GF-D8 (cell line): ENCODE measurements around the gene QRFPR.
"Not testable (repeated sequence)": the region's sequence is repeated elsewhere in the genome, so short reads cannot be mapped to it uniquely, and the experiment has no call there.

ENCODE experiments used
- DNase-seq: peaks from one replicate; lab custom pipeline; 2025; lab: John Stamatoyannopoulos, UW

QRFPR gene

DNA sequence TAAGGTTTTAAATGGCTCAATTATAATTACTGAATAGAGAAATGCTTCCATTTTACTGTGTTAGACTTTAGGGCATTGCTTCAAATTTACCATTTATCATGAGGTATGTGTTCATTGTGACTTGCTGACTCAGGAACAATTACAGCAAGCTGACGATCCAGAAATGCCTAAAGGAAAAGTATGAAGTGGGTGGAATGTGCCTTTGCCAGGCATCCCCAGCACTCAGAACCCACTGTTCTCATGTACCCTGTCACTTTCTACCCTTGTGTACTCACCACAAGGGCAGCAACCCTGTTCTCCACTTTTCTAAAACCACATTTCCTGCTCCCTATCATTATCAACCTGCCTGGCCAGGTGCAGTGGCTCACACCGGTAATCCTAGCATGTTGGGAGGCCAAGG lies 41.5 kb downstream of the QRFPR start:
- DNase-seq: no peak

- no peak for DNase-seq
Observed at GRCh38 chr4:121338518-121338917, 42.3 kb downstream of the QRFPR start.

DNA sequence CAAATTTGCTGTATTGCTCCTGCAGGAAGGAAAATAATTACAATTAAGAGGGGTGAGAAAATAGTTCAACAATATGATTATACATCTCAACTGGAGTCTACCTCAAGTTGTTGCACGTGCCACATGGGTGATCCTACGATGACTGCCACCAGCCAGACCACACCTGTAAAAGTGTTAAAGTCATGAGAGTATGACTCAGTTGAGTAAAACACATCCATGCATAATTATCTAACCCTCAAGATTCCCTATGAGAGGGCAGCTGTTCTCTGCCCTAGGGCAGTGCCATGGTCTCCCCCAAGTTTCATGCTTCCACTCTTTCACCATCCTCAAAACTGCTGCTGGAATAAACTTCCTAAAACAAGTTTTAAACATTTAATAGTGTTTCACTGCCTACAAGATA lies 44.1 kb downstream of the QRFPR start:
- no peak for DNase-seq

DNA sequence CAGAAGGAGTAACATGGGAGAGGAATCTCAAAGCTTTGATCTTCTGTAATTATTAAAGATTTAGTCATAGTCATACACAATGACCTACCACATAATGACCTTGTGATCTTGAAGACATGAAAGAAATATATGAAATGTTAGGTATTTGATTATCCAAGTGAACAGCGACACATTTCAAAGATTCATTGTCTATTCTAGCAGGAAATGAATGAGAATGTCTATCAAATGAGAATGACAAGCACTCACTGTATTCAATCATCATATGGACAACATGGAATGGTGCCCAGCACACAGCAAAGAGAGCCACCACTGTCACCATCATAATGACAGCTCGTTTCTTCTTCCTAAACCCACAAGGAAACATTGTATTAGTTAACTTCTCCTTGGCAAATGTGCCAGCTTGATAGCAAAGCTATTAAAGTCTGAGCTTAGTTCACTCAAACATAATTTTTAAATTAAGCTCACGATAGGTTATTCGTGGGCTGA lies 50.6 kb downstream of the QRFPR start:
- DNase-seq: no peak

GRCh38 chr4:121326597-121326996 lies 54.2 kb downstream of the QRFPR start:
- DNase-seq: no peak

DNA sequence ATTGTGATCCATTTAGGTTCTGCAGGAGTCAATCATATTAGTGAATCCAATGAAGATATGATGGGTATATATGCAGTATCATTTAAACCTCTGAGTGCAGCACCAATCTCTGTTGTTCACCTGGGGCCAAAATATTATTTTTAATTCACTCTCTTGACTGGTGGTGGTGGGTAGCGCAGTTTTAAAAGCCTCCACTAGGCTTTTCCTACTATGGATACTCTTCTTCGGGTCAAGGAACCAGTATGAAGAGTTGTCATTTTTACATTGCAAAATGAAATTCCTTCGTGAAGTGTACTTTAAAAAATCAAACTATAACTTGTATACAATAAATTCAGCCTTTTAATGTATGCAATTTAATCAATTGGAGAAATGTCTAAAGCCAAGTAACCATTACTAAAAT lies 56.5 kb downstream of the QRFPR start:
- no peak for DNase-seq

GRCh38 chr4:121321466-121321865 lies 59.4 kb downstream of the QRFPR start:
- DNase-seq: no peak

DNA sequence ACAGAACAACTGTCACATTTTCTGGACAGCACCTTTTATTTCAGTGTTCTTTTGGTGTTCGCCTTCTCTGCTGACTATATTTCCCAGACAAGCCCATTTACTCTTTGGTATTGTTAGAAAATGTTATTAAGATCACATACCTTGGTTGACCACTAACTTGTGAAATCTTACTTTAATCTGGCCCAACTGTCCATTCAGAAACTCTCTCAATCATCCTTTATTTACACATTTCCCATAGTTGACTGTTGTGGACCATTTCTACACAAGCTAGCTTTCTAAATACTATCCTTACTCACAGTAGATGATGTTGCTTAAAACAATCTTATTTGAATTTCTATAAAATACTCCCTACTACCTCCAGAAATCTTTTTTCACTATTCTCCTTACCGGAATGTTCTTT lies 64.7 kb downstream of the QRFPR start:
- DNase-seq: no peak

DNA sequence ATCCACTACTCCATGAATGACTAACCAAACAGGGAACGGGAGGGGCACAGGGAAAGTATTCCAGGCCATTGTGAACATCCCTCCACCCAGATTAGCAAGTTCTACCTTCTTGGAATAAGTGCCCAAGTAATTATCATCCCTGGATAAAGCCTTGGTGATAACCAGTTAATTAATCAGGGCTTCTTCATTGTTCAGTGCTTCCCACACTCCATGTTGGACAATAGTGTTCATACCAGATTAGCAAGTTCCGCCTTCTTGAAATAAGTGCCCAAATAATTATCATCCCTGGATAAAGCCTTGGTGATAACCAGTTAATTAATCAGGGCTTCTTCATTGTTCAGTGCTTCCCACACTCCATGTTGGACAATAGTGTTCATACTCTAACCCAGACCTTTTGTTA lies 67.4 kb downstream of the QRFPR start:
- DNase-seq: not testable (repeated sequence)

DNA sequence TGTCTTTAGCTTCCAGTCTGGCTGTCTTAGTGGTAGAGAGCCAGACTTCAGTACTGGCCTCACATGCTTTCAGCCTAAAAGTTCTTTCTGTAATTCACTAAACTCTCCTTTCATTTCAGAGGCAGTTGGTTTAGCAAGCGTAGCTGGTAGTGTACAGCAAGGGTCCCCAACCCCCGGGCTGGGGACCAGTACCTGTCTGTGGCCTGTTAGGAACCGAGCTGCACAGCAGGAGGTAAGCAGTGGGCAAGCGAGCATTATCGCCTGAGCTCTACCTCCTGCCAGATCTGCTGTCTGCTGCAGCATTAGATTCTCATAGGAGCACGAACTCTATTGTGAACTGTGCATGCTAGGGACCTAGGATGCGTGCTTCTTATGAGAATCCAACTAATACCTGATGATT lies 72.0 kb downstream of the QRFPR start:
- no peak for DNase-seq

DNA sequence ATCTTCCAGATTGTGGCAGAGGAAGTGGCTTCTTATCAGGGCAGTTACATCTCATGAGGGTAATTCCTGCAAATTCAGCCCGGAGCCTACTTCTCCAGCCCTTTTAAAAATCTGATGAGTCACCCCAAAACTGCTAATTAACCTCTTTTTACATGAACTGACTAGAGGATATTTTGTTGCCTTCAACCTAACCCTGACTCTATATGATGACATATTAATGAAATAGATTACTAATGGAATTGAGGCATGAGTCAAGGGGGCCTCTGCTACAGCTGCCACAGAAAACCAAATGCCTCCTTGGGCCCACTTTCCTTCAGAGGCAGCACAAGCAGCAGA lies 72.5 kb downstream of the QRFPR start:
- DNase-seq: no peak

- DNase-seq: no peak
Observed at GRCh38 chr4:121307445-121308327, 73.1 kb downstream of the QRFPR start.

DNA sequence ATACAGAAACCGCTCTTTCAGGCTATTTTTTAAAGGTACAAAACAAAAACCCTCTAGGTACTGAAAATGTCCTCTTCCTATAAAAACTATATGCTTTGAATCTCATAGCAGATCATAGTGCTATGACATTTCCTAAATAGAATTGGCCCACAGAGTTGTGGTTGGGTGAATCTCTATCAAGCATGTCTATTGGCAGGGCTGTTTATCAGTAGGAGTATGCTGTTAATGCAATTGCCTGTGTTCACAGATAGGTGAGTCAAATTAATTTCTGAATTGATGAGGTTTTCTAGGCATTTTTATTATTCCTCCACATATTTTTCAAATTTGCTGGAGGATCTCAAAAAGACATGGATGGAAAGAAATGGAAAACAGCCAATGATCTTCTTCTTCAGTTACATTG lies 73.9 kb downstream of the QRFPR start:
- no peak for DNase-seq

- DNase-seq: no peak
Observed at GRCh38 chr4:121304893-121305292, 75.9 kb downstream of the QRFPR start.

DNA sequence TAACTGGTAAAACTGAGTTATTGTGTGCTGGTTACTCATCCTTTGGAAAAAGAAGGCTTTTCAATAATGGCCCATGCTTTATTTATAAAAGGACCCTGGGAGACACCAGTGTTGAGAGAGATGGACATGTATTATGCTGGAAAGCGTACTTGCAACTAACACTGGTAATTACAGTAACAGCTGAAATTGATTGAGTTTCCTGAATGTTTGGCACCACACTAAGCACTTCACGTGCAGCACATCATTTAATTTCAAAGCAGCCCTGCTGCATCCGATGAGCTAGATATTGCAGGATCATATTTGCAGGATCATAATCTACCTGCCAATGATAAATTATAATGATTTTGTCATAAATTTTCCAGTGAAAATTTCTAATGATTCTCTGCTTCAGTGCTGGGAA lies 81.5 kb downstream of the QRFPR start:
- no peak for DNase-seq

GRCh38 chr4:121283319-121283718 lies 97.5 kb downstream of the QRFPR start:
- no peak for DNase-seq

- DNase-seq: no peak
Observed at GRCh38 chr4:121280425-121280824, 100.4 kb downstream of the QRFPR start.

DNA sequence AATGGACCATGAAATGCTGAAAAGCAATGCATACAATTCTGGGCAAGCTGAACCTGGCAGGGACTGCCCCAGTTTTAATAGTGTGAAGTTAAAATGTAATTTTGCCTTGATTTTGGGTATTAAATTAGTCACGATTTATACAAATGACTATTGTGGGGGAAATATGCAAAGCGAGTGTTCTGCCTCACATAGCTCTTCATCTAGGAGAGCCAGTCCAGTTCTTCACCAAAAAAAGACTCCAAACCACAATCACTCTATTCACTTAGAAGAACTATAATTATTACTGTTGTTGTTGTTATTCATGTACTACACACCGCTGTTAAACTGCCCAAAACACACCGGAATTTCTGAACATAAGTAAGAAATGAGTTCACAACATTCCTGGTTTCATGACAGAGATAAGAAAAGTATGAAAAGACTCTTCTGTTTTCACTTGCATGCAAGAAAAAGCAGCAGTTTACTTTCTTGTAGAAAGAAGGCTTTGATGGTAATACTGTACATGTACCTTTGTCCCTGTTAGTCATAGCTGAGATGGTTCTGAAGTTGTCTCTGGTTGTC lies 101.9 kb downstream of the QRFPR start:
- DNase-seq: no peak
